K562 (cell line): Measurements from ENCODE around the gene MDC1. TPM values are rescaled to one million over a fixed set of nuclear protein-coding genes. Genes with fewer than 3 reads are reported as not detected.

Experiments used
- BCL6 ChIP-seq: fragments of 250-450 bp; sonication (Bioruptor Pico); IDR thresholded peaks from 2 replicates; pipeline ENCODE4 v1.4.0; 2020
- CBX5 ChIP-seq: IDR thresholded peaks from 2 replicates; pipeline ENCODE4 v1.6.1; 2014; ENCODE audit warnings: low read depth, borderline replicate concordance
- CHD1 ChIP-seq: fragments of 200-600 bp; sonication (generic); IDR thresholded peaks from one replicate; pipeline ENCODE4 v1.6.1; 2012; ENCODE audit warnings: mild to moderate bottlenecking, moderate library complexity, low read length, inconsistent platforms
- COPS2 ChIP-seq: fragments of 450-650 bp; conservative IDR thresholded peaks from 2 replicates; pipeline ENCODE4 v1.6.1; 2016; ENCODE audit warnings: mild to moderate bottlenecking, moderate library complexity
- HMG20B ChIP-seq: fragments of 250-450 bp; sonication (Bioruptor Pico); IDR thresholded peaks from 2 replicates; pipeline ENCODE4 v1.5.0; 2021; ENCODE audit warnings: mild to moderate bottlenecking
- HNRNPH1 ChIP-seq: fragments of 200-400 bp; formaldehyde crosslinking; optimal IDR thresholded peaks from 2 replicates; pipeline ENCODE3; 2017; ENCODE audit warnings: low read depth, mild to moderate bottlenecking, low read length, moderate library complexity
- HOMEZ ChIP-seq: fragments of 250-450 bp; sonication (Bioruptor Pico); IDR thresholded peaks from 2 replicates; pipeline ENCODE4 v1.4.0; 2020; ENCODE audit warnings: mild to moderate bottlenecking, moderate library complexity
- ILK ChIP-seq: fragments of 450-650 bp; IDR thresholded peaks from 2 replicates; pipeline ENCODE4 v1.6.1; 2016; ENCODE audit warnings: missing genetic modification characterization, low read depth, mild to moderate bottlenecking, missing compliant biosample characterization, moderate library complexity, borderline replicate concordance
- KDM4B ChIP-seq, 2 experiments: fragments of 450-650 bp in 1 of 2; sonication (generic) in 1 of 2; IDR thresholded peaks; 2 replicates each; pipeline ENCODE4 v1.6.1; 2016 to 2017; ENCODE audit warnings: borderline replicate concordance in 2 of 2, antibody characterized with exemption in 1 of 2, low read depth in 1 of 2, mild to moderate bottlenecking in 1 of 2
- KDM5B ChIP-seq: fragments of 200-600 bp; sonication (generic); IDR thresholded peaks from 2 replicates; pipeline ENCODE4 v1.6.1; 2012; ENCODE audit warnings: low read depth, mild to moderate bottlenecking, moderate library complexity, low read length, control low read depth, inconsistent platforms; ENCODE audit not compliant: insufficient replicate concordance
- LARP7 ChIP-seq: fragments of 450-650 bp; IDR thresholded peaks from 2 replicates; pipeline ENCODE4 v1.6.1; 2016
- MTA1 ChIP-seq: fragments of 450-650 bp; IDR thresholded peaks from 2 replicates; pipeline ENCODE4 v1.6.1; 2017; ENCODE audit warnings: borderline replicate concordance
- NFATC3 ChIP-seq: fragments of 450-650 bp; IDR thresholded peaks from 2 replicates; pipeline ENCODE4 v1.6.1; 2017; ENCODE audit warnings: mild to moderate bottlenecking
- POLR3G ChIP-seq: IDR thresholded peaks from 2 replicates; pipeline ENCODE4 v1.6.1; 2011; ENCODE audit not compliant: insufficient read length, insufficient replicate concordance; ENCODE audit errors: extremely low read depth
- RAD21 ChIP-seq, 2 experiments: fragments of 250-450 bp in 1 of 2; fragments of 450-650 bp in 1 of 2; sonication (Bioruptor Pico) in 1 of 2; formaldehyde crosslinking in 1 of 2; IDR thresholded peaks in 1 of 2; conservative IDR thresholded peaks in 1 of 2; 2 replicates each; pipeline versions ENCODE4 v1.4.0 to v1.8.0; 2020 to 2022; ENCODE audit warnings: mild to moderate bottlenecking in 2 of 2, moderate library complexity in 1 of 2
- SMAD4 ChIP-seq: fragments of 250-450 bp; sonication (Bioruptor Pico); conservative IDR thresholded peaks from 2 replicates; pipeline ENCODE4 v1.8.0; 2021; ENCODE audit warnings: inconsistent platforms, mild to moderate bottlenecking, moderate library complexity
- THAP7 ChIP-seq: fragments of 250-450 bp; sonication (Bioruptor Pico); IDR thresholded peaks from 2 replicates; pipeline ENCODE4 v1.5.0; 2021
- XRCC3 ChIP-seq: fragments of 450-650 bp; IDR thresholded peaks from 2 replicates; pipeline ENCODE4 v1.6.1; 2017; ENCODE audit warnings: mild to moderate bottlenecking, moderate library complexity
- YBX1 ChIP-seq: fragments of 450-650 bp; IDR thresholded peaks from 2 replicates; pipeline ENCODE4 v1.7.1; 2016; ENCODE audit warnings: mild to moderate bottlenecking
- ZBTB17 ChIP-seq: fragments of 450-650 bp; formaldehyde crosslinking; IDR thresholded peaks from 2 replicates; pipeline ENCODE4 v1.4.0; 2020; ENCODE audit warnings: mild to moderate bottlenecking
- ZNF12 ChIP-seq: sonication (generic); formaldehyde crosslinking; IDR thresholded peaks from 2 replicates; pipeline ENCODE4 v1.4.0; 2020; ENCODE audit warnings: mild to moderate bottlenecking, missing genetic modification reagents
- ZNF146 ChIP-seq: IDR thresholded peaks from one replicate; pipeline ENCODE4 v1.6.1; 2018; ENCODE audit warnings: missing compliant biosample characterization; ENCODE audit not compliant: unreplicated experiment
- ZNF277 ChIP-seq: fragments of 250-450 bp; sonication (Bioruptor Pico); IDR thresholded peaks from 2 replicates; pipeline ENCODE4 v1.8.0; 2022; ENCODE audit warnings: inconsistent platforms, mild to moderate bottlenecking, moderate library complexity, borderline replicate concordance
- ZNF511 ChIP-seq: sonication (generic); formaldehyde crosslinking; IDR thresholded peaks from 2 replicates; pipeline ENCODE4 v1.8.0; 2022; ENCODE audit warnings: mild to moderate bottlenecking, missing genetic modification reagents
- polyA plus RNA-seq, 8 experiments: library from polyadenylated mRNA; depleted of rRNA in 4 of 8; stranded (reverse) in 5 of 8; unstranded in 3 of 8; fragments of >200 nt; fragmentation: Nextera tagmentation in 2 of 8; fragmentation: Illumina TruSeq in 1 of 8; extraction: Ambion mirVana in 2 of 8; extraction: Trizol in 1 of 8; gene quantifications; 2 replicates each; pipeline versions ENCODE4 v1.2.1 to v1.2.3, GENCODE V29; 2011 to 2014; ENCODE audit warnings: inconsistent platforms in 1 of 8, missing spikeins in 1 of 8
- total RNA-seq, 7 experiments: library from RNA; depleted of rRNA in 6 of 7; stranded (reverse); fragments of >200 nt in 6 of 7; fragmentation: Illumina TruSeq in 2 of 7; extraction: Trizol in 2 of 7; gene quantifications; 2 replicates each; pipeline versions ENCODE4 v1.2.1 to v1.2.3, GENCODE V29; 2011 to 2021; ENCODE audit warnings: low replicate concordance in 1 of 7

The MDC1 gene
- total and polyA plus RNA-seq, 9 of the 15 experiments (the other 6 are each of a cell fraction or from before 2014, with no cell fraction given) = 8.2 to 114 (median 20.0) TPM

- TF ChIP-seq SMAD4 (peak; percentile 65; the same call in 1 of the 2 replicates), ZNF277 (no peak), LARP7 (no peak), ZNF146 (CRISPR knock-in tag) (no peak), ILK (tag) (0 out of 2 replicates have a peak, but pooled peaks have one; percentile 12), BCL6 (no peak), HNRNPH1 (no peak), HOMEZ (CRISPR knock-in tag) (no peak), HMG20B (0 out of 2 replicates have a peak, but pooled peaks have one; percentile 25), CHD1 (no peak), KDM5B (peak; percentile 80), THAP7 (CRISPR knock-in tag) (no peak), MTA1 (no peak), ZNF12 (CRISPR knock-in tag) (no peak), XRCC3 (no peak), YBX1 (no peak), CBX5 (0 out of 2 replicates have a peak, but pooled peaks have one; percentile 16), NFATC3 (peak; percentile 83), ZBTB17 (CRISPR knock-in tag) (no peak), KDM4B (IDR thresholded peaks at IDR 0.05; ENCODE audit: borderline replicate concordance in 2 of 2, low read depth in 1 of 2) (peak in 1 of 2 experiments; percentile 95; a peak in 2 of 4 replicates), POLR3G (no peak), RAD21 (CRISPR knock-in tag; conservative IDR thresholded peaks at IDR 0.05 in 1 of 2, IDR thresholded peaks at IDR 0.05 in 1 of 2) (no peak), COPS2 (no peak), ZNF511 (CRISPR knock-in tag) (no peak)
Measured at GRCh38 chr6:30682143-30683117, 34.7 kb downstream of the MDC1 start (continued).
